C4-2B (cell line): ENCODE measurements around the gene TMEM39B.

Experiments
- CTCF ChIP-seq: fragments of 450-650 bp; conservative IDR thresholded peaks from 2 replicates; pipeline ENCODE4 v1.5.1; 2017; ENCODE audit warnings: mild to moderate bottlenecking
- ZFX ChIP-seq: fragments of 450-650 bp; IDR thresholded peaks from 2 replicates; pipeline ENCODE4 v1.6.1; 2017

- TF ChIP-seq CTCF (no peak), ZFX (no peak)
Measured at GRCh38 chr1:32115496-32115895, 42.8 kb downstream of the TMEM39B start.
